ENCODE results near the gene TTLL11.

DNA sequence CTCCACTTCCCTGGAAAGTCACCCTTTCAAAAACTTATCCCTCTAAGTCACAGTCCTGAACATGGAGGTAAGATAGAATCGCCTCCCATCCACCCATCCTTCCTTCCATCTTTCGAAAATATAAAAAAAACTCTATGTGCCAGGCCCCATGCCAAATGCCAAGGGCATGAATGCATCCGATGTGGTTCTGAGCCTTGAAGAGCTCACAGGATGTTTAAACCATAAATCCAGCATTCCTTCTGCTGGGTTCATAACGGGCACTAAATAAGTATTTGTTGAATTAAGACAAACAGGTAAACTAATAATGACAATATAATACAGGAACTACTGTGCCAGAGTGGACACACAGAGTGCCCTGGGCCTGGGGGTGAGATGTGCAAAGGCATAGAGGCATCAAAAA lies 147.3 kb downstream of the TTLL11 start:
- no peak for TF ChIP-seq POLR2AphosphoS5 (IDR thresholded peaks at IDR 0.05; ENCODE audit: low read depth, low read length)
- TF ChIP-seq TAF1 (IDR thresholded peaks at IDR 0.05; ENCODE audit: low read depth, low read length) = no peak
- TF ChIP-seq POU2F2 (IDR thresholded peaks at IDR 0.05; ENCODE audit: low read depth, low read length) = no peak
- TF ChIP-seq POLR2A (IDR thresholded peaks at IDR 0.05; ENCODE audit: low read depth, low read length) = no peak
- no peak for TF ChIP-seq PAX5 (IDR thresholded peaks at IDR 0.05; ENCODE audit: insufficient read depth, low read length, severe bottlenecking)

Data from GM12891 (cell line).